Measurements from ENCODE around the gene CCDC170. TPM values are rescaled to one million over a fixed set of nuclear protein-coding genes. Genes with fewer than 3 reads are reported as not detected.

The CCDC170 gene
- polyA plus RNA-seq, 1 of the 3 experiments (the other 2 are of a cell fraction), result not detected

DNA sequence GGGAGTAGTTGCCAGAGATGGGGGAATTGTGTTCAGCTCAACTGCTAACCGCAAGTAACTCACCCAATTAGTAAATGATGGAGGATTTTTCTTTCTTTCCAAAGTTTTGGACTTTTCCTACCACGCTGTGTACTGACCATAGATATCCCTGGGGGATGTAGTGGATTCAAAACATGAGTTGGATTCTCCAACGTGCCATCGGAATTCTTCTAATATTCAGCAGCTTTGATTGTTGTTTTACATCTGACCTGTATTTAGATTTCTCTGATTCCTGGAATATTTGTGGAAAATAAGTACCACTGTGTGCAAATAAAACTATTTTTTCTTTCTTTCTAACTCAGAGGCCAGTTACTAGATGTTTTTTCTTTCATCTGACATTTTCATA lies 1.1 kb downstream of the CCDC170 start:
- POLR2A ChIA-PET, result no interaction called here
- H4K20me1 ChIP-seq (ENCODE audit: insufficient read depth), result no peaks in the 10 kb centered on the region
- H3K9ac ChIP-seq, result no peak overlapping the region

DNA sequence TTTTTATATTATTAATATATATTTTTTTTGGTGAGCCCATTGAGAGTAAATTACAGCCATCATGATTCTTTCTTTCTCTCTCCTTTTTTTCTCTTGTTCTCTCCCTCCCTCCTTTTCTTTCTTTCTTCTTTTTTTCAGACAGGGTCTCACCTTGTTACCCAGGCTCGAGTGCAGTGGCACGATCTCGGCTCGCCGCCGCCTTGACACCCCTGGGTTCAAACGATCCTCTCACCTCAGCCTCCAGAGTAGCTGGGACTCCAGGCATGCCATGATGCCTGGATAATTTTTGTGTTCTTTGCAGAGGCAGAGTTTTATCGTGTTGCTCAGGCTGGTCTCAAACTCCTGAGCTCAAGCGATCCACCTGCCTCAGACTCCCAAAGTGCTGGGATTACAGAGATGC lies 1.6 kb downstream of the CCDC170 start:
- no peak for TF ChIP-seq GATA2 (CRISPR knock-in tag; IDR thresholded peaks at IDR 0.05)
- TF ChIP-seq, protein P1, sequence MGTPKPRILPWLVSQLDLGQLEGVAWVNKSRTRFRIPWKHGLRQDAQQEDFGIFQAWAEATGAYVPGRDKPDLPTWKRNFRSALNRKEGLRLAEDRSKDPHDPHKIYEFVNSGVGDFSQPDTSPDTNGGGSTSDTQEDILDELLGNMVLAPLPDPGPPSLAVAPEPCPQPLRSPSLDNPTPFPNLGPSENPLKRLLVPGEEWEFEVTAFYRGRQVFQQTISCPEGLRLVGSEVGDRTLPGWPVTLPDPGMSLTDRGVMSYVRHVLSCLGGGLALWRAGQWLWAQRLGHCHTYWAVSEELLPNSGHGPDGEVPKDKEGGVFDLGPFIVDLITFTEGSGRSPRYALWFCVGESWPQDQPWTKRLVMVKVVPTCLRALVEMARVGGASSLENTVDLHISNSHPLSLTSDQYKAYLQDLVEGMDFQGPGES (IDR thresholded peaks at IDR 0.05; ENCODE audit: low read depth, low read length), result no peak
- no peak for TF ChIP-seq TAF1 (IDR thresholded peaks at IDR 0.05; ENCODE audit: borderline replicate concordance, low read depth, low read length)
- TF ChIP-seq NRF1 (IDR thresholded peaks at IDR 0.05; ENCODE audit: low read depth, low read length), result no peak
- TF ChIP-seq, protein P2, sequence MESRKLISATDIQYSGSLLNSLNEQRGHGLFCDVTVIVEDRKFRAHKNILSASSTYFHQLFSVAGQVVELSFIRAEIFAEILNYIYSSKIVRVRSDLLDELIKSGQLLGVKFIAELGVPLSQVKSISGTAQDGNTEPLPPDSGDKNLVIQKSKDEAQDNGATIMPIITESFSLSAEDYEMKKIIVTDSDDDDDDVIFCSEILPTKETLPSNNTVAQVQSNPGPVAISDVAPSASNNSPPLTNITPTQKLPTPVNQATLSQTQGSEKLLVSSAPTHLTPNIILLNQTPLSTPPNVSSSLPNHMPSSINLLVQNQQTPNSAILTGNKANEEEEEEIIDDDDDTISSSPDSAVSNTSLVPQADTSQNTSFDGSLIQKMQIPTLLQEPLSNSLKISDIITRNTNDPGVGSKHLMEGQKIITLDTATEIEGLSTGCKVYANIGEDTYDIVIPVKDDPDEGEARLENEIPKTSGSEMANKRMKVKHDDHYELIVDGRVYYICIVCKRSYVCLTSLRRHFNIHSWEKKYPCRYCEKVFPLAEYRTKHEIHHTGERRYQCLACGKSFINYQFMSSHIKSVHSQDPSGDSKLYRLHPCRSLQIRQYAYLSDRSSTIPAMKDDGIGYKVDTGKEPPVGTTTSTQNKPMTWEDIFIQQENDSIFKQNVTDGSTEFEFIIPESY (IDR thresholded peaks at IDR 0.05; ENCODE audit: borderline replicate concordance, low read depth), result no peak
- no peak for TF ChIP-seq MEF2A (IDR thresholded peaks at IDR 0.05; ENCODE audit: borderline replicate concordance, low read depth)
- Histone ChIP-seq H3F3A (replicated peaks; ENCODE audit: insufficient read depth) (no peaks in the 10 kb centered on the region), H3K4me2 (no peak overlapping the region), H3K4me1 (ENCODE audit: control insufficient read depth in 1 of 2, insufficient read depth in 2 of 2, low read depth in 1 of 2, low read length in 1 of 2) (peaks cover 0 to 3% of the 10 kb centered on the region in 2 experiments; a peak in 1 of 4 replicates), H4K20me1 (ENCODE audit: insufficient read depth) (no peaks in the 10 kb centered on the region), H3K27ac (ENCODE audit: low read depth in 2 of 2, low read length in 1 of 2) (no peak overlapping the region), H3K36me3 (replicated peaks in 1 of 2; ENCODE audit: control insufficient read depth in 1 of 2, insufficient read depth in 2 of 2, low read length in 1 of 2) (no peaks in the 10 kb centered on the region), H3K9me3 (no peaks in the 10 kb centered on the region), H3K9me2 (no peaks in the 10 kb centered on the region), H2AFZ (ENCODE audit: low read depth) (no peak overlapping the region), H3K79me2 (ENCODE audit: insufficient read depth) (no peaks in the 10 kb centered on the region), H3K4me3 (ENCODE audit: low read depth in 2 of 2, low read length in 1 of 2) (no peak overlapping the region), H3K27me3 (ENCODE audit: insufficient read depth) (peaks cover 27% of the 10 kb centered on the region; the same call in 1 of the 2 replicates), H3K9ac (no peak overlapping the region)
- 69% methylated on average over 8 of the region's 9 CpGs for WGBS (ENCODE audit: low lambda C conversion rate)
- POLR2A ChIA-PET, result no interaction called here
- CTCF ChIA-PET, result no interaction called here
- no peak for DNase-seq

More for the DNA sequence above, 1.1 kb downstream of the CCDC170 start:
- H3F3A ChIP-seq (replicated peaks; ENCODE audit: insufficient read depth), result no peaks in the 10 kb centered on the region
- no peak for TF ChIP-seq RFX5 (IDR thresholded peaks at IDR 0.05; ENCODE audit: low read length)
- TF ChIP-seq CHD2 (IDR thresholded peaks at IDR 0.05; ENCODE audit: low read length, partially characterized antibody), result no peak
- TF ChIP-seq FOXM1 (IDR thresholded peaks at IDR 0.05; ENCODE audit: low read depth), result no peak
- TF ChIP-seq, protein P3, sequence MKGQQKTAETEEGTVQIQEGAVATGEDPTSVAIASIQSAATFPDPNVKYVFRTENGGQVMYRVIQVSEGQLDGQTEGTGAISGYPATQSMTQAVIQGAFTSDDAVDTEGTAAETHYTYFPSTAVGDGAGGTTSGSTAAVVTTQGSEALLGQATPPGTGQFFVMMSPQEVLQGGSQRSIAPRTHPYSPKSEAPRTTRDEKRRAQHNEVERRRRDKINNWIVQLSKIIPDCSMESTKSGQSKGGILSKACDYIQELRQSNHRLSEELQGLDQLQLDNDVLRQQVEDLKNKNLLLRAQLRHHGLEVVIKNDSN (IDR thresholded peaks at IDR 0.05; ENCODE audit: borderline replicate concordance, low read depth), result no peak
- TF ChIP-seq, protein P4, sequence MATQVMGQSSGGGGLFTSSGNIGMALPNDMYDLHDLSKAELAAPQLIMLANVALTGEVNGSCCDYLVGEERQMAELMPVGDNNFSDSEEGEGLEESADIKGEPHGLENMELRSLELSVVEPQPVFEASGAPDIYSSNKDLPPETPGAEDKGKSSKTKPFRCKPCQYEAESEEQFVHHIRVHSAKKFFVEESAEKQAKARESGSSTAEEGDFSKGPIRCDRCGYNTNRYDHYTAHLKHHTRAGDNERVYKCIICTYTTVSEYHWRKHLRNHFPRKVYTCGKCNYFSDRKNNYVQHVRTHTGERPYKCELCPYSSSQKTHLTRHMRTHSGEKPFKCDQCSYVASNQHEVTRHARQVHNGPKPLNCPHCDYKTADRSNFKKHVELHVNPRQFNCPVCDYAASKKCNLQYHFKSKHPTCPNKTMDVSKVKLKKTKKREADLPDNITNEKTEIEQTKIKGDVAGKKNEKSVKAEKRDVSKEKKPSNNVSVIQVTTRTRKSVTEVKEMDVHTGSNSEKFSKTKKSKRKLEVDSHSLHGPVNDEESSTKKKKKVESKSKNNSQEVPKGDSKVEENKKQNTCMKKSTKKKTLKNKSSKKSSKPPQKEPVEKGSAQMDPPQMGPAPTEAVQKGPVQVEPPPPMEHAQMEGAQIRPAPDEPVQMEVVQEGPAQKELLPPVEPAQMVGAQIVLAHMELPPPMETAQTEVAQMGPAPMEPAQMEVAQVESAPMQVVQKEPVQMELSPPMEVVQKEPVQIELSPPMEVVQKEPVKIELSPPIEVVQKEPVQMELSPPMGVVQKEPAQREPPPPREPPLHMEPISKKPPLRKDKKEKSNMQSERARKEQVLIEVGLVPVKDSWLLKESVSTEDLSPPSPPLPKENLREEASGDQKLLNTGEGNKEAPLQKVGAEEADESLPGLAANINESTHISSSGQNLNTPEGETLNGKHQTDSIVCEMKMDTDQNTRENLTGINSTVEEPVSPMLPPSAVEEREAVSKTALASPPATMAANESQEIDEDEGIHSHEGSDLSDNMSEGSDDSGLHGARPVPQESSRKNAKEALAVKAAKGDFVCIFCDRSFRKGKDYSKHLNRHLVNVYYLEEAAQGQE (IDR thresholded peaks at IDR 0.05; ENCODE audit: low read depth, low read length), result no peak
- TF ChIP-seq POLR2AphosphoS5 (IDR thresholded peaks at IDR 0.05; ENCODE audit: low read depth, low read length), result no peak
- no peak for TF ChIP-seq RCOR1 (IDR thresholded peaks at IDR 0.05; ENCODE audit: low read length)
- TF ChIP-seq NRF1 (IDR thresholded peaks at IDR 0.05; ENCODE audit: low read depth, low read length), result no peak
- TF ChIP-seq, protein P2 (IDR thresholded peaks at IDR 0.05; ENCODE audit: borderline replicate concordance, low read depth), result no peak
- no peak for TF ChIP-seq NFIC (IDR thresholded peaks at IDR 0.05; ENCODE audit: borderline replicate concordance)
- H3K9me3 ChIP-seq, result no peaks in the 10 kb centered on the region
- no peaks in the 10 kb centered on the region for H3K79me2 ChIP-seq (ENCODE audit: insufficient read depth)
- H3K4me1 ChIP-seq (ENCODE audit: control insufficient read depth in 1 of 2, insufficient read depth in 2 of 2, low read depth in 1 of 2, low read length in 1 of 2), result peaks cover 0 to 3% of the 10 kb centered on the region in 2 experiments; a peak in 1 of 4 replicates
- H3K4me2 ChIP-seq, result peak overlapping the region; percentile 78
- CTCF ChIA-PET, result no interaction called here
- DNase-seq, result no peak
- no peaks in the 10 kb centered on the region for H3K36me3 ChIP-seq (replicated peaks in 1 of 2; ENCODE audit: control insufficient read depth in 1 of 2, insufficient read depth in 2 of 2, low read length in 1 of 2)
- 8% methylated on average over 4 of the region's 4 CpGs for WGBS (ENCODE audit: low lambda C conversion rate)
- H3K9me2 ChIP-seq, result no peaks in the 10 kb centered on the region
- peak overlapping the region in 1 of 2 experiments; percentile 51; a peak in 1 of 4 replicates for H3K4me3 ChIP-seq (ENCODE audit: low read depth in 2 of 2, low read length in 1 of 2)
- peaks cover 27% of the 10 kb centered on the region; the same call in 1 of the 2 replicates for H3K27me3 ChIP-seq (ENCODE audit: insufficient read depth)
- no peak overlapping the region for H3K27ac ChIP-seq (ENCODE audit: low read depth in 2 of 2, low read length in 1 of 2)
- peak overlapping the region; percentile 85 for H2AFZ ChIP-seq (ENCODE audit: low read depth)
